Small intestine (tissue), 7 donors: ENCODE data around the gene ITGA1. TPM values are rescaled to one million over a fixed set of nuclear protein-coding genes. Genes with fewer than 3 reads are reported as not detected.
A peak's percentile ranks its signal among the peaks of the same experiment; 100 is the strongest.

Experiments
- DNase-seq, 2 donors: peaks; one replicate each; pipeline versions ENCODE4 v3.0.0 to v3.0.0-alpha.2; 2013
- FAIRE-seq: peaks from 2 replicates; lab custom pipeline; 2012; peaks lifted over from hg19 to GRCh38; lab: Jason Lieb, UNC
- H3K27ac ChIP-seq, 3 donors: one replicate each; pipeline ENCODE4 v1.5.1; 2013; ENCODE audit warnings: low read length in 2 of 3, mild to moderate bottlenecking in 2 of 3, control low read depth in 1 of 3, inconsistent platforms in 1 of 3, low read depth in 1 of 3, moderate library complexity in 1 of 3
- H3K27me3 ChIP-seq, 3 donors: one replicate each; pipeline ENCODE4 v1.6.1; 2013; ENCODE audit warnings: low read length in 3 of 3, inconsistent platforms in 1 of 3; ENCODE audit not compliant: control insufficient read depth in 3 of 3, insufficient read depth in 3 of 3
- H3K36me3 ChIP-seq, 3 donors: one replicate each; pipeline ENCODE4 v1.6.1; 2013; ENCODE audit warnings: low read length in 3 of 3, inconsistent platforms in 1 of 3, low read depth in 1 of 3, mild to moderate bottlenecking in 1 of 3, moderate library complexity in 1 of 3; ENCODE audit not compliant: control insufficient read depth in 3 of 3, insufficient read depth in 2 of 3
- H3K4me1 ChIP-seq, 3 donors: one replicate each; pipeline ENCODE4 v1.6.1; 2013; ENCODE audit warnings: low read length in 2 of 3, inconsistent platforms in 1 of 3, low read depth in 1 of 3, mild to moderate bottlenecking in 1 of 3, moderate library complexity in 1 of 3; ENCODE audit not compliant: control insufficient read depth in 3 of 3, insufficient read depth in 2 of 3
- H3K4me3 ChIP-seq, 3 donors: one replicate each; pipeline ENCODE4 v1.5.1; 2013; ENCODE audit warnings: low read length in 3 of 3, control low read depth in 1 of 3, inconsistent platforms in 1 of 3, low read depth in 1 of 3, mild to moderate bottlenecking in 1 of 3, moderate library complexity in 1 of 3
- H3K9me3 ChIP-seq, 2 donors: one replicate each; pipeline ENCODE4 v1.6.1; 2013; ENCODE audit warnings: low read depth in 1 of 2, low read length in 1 of 2; ENCODE audit not compliant: control insufficient read depth in 2 of 2, insufficient read depth in 1 of 2
- WGBS, 3 donors: extraction: QIAGEN DNeasy Blood & Tissue Kit; methylation state at CpG; one replicate each; pipeline ENCODE4 v1.1.7; 2013; 5-methylcytosine and 5-hydroxymethylcytosine counted together
- polyA plus RNA-seq, 4 donors: library from polyadenylated mRNA; stranded (reverse) in 3 of 4; unstranded in 1 of 4; fragments of 200-250 nt in 3 of 4; fragments of 120-200 nt in 1 of 4; gene quantifications; one replicate each; pipeline versions ENCODE4 v1.2.1 to v1.2.3, GENCODE V29; 2013
- donor health status: healthy with polysubstance abuse.
- donor health status: control.
- donor health status: control.
- donor health status: Bipolar disorder and iron deficiency.
- donor health status: healthy.

Gene ITGA1
- polyA plus RNA-seq, 4 donors: 1.6 to 20.9 (median 5.0) TPM

DNA sequence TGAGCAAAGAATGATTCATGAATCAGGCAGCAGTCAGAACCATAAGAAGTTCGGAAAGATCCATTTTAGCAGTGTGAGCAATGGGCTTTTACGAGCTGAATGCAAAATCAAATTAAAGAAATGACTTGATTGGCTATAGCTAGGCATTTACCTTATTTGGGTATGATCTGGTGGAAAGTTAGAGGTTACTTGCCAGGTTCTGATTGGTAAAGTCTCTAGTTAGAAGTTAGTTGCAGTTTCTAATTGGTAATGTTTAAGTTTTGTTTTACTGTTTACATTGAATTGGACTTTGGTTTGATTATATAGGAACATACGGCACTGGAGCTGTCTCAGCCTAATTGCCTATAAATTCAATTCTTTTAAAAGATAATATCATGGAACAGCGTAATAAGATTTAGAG, 97.9 kb downstream of the ITGA1 start:
- DNase-seq: peak; percentile 42 to 52
- no peaks in the 10 kb centered on the region for H3K9me3 ChIP-seq
- no peak overlapping the region for H3K4me3 ChIP-seq
- H3K4me1 ChIP-seq: peaks cover 0 to 10% (median 8%) of the 10 kb centered on the region in 3 donors
- peaks cover 0 to 2% (median 1%) of the 10 kb centered on the region in 3 donors for H3K36me3 ChIP-seq
- no peak overlapping the region for H3K27ac ChIP-seq
- FAIRE-seq: no peak
- 39 to 68% (median 62%) methylated on average over 4 of the region's 4 CpGs for WGBS, 3 donors
- H3K27me3 ChIP-seq: no peaks in the 10 kb centered on the region

DNA sequence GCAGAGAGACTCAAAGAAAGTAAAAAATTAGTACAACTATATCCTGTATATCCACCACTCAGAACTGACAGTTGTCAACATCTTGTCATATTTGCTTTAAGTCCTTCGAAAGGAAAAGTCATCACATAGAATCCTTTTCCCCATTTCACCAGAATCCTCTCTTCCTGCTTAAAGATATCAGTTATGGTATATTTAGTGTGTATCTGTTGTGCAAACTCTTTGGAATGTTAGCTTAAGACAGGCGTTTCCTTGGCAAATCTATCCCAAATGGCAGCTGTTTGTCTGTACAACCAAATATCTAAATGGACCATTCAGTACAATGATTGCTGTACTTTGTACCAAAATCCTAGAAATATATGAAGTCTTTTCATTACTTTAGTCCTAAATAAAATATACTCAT, 98.5 kb downstream of the ITGA1 start:
- 73 to 76% (median 76%) methylated on average over 2 of the region's 2 CpGs for WGBS, 3 donors
- DNase-seq (no peak), FAIRE-seq (no peak)
- no peaks in the 10 kb centered on the region for H3K9me3 ChIP-seq
- H3K27me3 ChIP-seq: no peaks in the 10 kb centered on the region
- no peak overlapping the region for H3K27ac ChIP-seq
- peaks cover 0 to 10% (median 8%) of the 10 kb centered on the region in 3 donors for H3K4me1 ChIP-seq
- no peak overlapping the region for H3K4me3 ChIP-seq
- H3K36me3 ChIP-seq: peaks cover 0 to 2% (median 1%) of the 10 kb centered on the region in 3 donors

GRCh38 chr5:52887066-52887465, 99.3 kb downstream of the ITGA1 start:
- Histone ChIP-seq H3K9me3 (no peaks in the 10 kb centered on the region), H3K27ac (no peak overlapping the region), H3K4me1 (peaks cover 0 to 10% (median 8%) of the 10 kb centered on the region in 3 donors), H3K4me3 (no peak overlapping the region), H3K27me3 (no peaks in the 10 kb centered on the region), H3K36me3 (peaks cover 0 to 2% (median 0%) of the 10 kb centered on the region in 3 donors)
- 84 to 95% (median 90%) methylated on average over 2 of the region's 2 CpGs for WGBS, 3 donors
- DNase-seq (no peak), FAIRE-seq (no peak)

GRCh38 chr5:52888363-52888762, 100.6 kb downstream of the ITGA1 start:
- DNase-seq (no peak), FAIRE-seq (no peak)
- WGBS, 3 donors: 73 to 76% (median 75%) methylated on average over 5 of the region's 5 CpGs
- H3K4me3 ChIP-seq: no peak overlapping the region
- peaks cover 0 to 10% (median 8%) of the 10 kb centered on the region in 3 donors for H3K4me1 ChIP-seq
- H3K36me3 ChIP-seq: peaks cover 0 to 2% (median 0%) of the 10 kb centered on the region in 3 donors
- H3K27ac ChIP-seq: no peak overlapping the region
- H3K27me3 ChIP-seq: no peaks in the 10 kb centered on the region
- no peaks in the 10 kb centered on the region for H3K9me3 ChIP-seq

DNA sequence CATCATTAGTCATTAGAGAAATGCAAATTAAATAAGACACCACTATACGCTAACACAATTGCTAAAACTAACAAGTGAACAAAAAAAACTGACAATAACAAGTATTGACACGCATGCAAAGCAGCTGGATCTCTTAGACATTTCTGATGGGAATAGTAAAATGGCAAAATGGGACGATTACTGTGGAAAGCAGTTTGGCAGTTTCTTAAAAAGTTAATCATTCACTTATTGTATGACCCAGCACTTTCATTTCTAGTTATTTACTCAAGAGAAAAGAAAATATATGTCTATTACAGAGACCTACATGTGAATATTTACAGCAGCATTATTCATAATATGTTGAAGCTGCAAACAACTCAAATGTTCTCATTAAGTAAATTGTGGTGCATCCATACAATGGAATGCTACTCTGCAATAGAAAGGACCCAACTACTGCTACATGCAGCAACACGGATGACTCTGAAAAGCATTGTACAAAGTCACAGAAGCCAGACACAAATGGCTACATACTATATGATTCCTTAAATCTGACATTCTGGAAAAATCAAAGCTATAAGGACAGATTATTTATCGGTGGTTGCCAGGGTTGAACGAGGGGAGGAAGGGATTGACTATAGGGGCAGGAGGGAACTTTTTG, 104.6 kb downstream of the ITGA1 start:
- 58 to 72% (median 61%) methylated on average over 6 of the region's 6 CpGs for WGBS, 3 donors
- Histone ChIP-seq H3K9me3 (no peaks in the 10 kb centered on the region), H3K27ac (no peak overlapping the region), H3K27me3 (no peaks in the 10 kb centered on the region), H3K36me3 (peaks cover 0 to 5% (median 2%) of the 10 kb centered on the region in 3 donors), H3K4me3 (no peak overlapping the region), H3K4me1 (no peaks in the 10 kb centered on the region)
- FAIRE-seq (no peak), DNase-seq (peak in 1 of 2 donors; percentile 38)

DNA sequence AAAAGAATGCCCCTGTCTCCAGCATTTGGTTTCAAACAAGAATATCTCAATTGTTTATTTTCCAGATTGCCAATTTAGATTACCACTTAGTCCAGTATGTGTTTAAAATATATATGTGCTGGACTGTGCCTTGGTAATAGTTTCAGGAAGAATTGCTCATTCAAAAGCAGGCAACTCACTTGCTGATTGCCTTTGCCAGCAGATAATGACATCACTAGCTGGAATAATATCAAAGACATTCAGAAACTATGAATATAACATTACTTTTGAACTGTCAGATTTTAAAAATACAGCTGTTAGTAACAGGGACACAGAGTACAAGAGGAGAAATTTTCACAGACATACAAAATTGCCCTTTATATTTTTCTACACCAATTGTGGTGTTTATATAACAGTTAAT, 105.4 kb downstream of the ITGA1 start:
- H3K4me1 ChIP-seq: no peaks in the 10 kb centered on the region
- H3K27me3 ChIP-seq: no peaks in the 10 kb centered on the region
- H3K4me3 ChIP-seq: no peak overlapping the region
- DNase-seq: no peak
- peaks cover 0 to 5% (median 2%) of the 10 kb centered on the region in 3 donors for H3K36me3 ChIP-seq
- H3K27ac ChIP-seq: no peak overlapping the region
- H3K9me3 ChIP-seq: no peaks in the 10 kb centered on the region
- FAIRE-seq: peak; percentile 26

DNA sequence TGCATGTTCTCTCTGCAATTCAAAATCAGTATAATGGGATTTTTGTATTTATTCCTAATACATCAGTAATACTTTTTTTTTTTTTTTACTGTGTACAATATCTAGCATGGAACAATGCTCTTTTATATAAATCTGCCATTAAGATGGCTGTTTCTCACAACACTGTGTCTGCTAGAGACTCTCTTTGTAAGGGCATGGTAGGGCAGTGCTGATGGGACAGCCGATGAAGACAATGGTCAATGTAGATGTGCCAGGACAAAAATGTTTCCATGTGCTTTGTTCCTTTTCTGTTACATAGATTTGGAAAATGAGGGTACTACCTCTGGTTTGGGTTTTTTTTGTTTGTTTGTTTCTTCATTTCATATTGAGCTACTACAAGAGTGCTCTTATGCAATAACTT, 106.1 kb downstream of the ITGA1 start:
- Histone ChIP-seq H3K27me3 (no peaks in the 10 kb centered on the region), H3K4me1 (no peaks in the 10 kb centered on the region), H3K4me3 (no peak overlapping the region), H3K27ac (no peak overlapping the region), H3K9me3 (no peaks in the 10 kb centered on the region), H3K36me3 (peaks cover 0 to 7% (median 0%) of the 10 kb centered on the region in 3 donors)
- peak; percentile 30 for FAIRE-seq
- DNase-seq: no peak
- 91 to 97% (median 97%) methylated on average over 1 of the region's 1 CpG for whole genome bisulfite sequencing, 3 donors

DNA sequence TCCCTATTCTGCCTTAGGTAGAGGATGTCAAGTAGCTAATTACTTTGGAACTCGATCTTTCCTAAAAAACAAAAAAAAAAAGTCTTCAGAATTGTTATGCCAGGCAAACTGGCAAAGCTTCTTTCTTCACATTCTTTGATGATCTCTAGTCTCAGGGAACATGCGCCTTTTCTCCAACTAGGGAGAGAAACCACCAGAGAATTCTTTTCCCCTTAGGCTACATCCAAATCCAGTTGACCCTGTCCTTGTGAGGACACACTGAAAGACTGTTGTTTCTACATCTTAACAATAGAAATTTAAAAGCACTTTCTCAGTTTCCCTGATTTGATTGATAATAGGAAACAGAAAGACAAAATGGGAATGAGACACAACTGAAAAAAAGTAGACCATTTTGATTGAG, 106.7 kb downstream of the ITGA1 start:
- FAIRE-seq (no peak), DNase-seq (no peak)
- Histone ChIP-seq H3K36me3 (peaks cover 0 to 7% (median 0%) of the 10 kb centered on the region in 3 donors), H3K4me3 (no peak overlapping the region), H3K9me3 (no peaks in the 10 kb centered on the region), H3K27ac (no peak overlapping the region), H3K27me3 (no peaks in the 10 kb centered on the region), H3K4me1 (no peaks in the 10 kb centered on the region)
- 88 to 95% (median 94%) methylated on average over 2 of the region's 2 CpGs for WGBS, 3 donors

DNA sequence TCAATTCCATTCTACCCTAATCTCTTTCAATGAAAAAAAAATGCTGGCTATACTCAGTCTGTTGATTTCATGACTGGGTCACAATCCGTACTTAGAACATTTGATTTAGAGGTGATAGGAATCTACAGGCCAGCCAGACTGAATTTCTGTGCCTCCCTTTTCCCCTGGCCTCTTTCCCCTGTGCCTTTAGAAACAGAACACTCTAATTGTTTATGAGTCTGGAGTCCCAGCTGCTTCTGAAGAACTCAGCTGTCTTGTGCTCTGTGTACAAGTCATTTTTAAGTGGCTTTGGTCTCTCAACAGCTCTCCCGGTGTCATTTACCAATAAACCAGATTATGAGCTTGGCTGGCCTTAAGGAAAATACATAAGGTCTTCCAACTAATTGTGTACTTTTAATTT, 107.4 kb downstream of the ITGA1 start:
- no peaks in the 10 kb centered on the region for H3K9me3 ChIP-seq
- 58 to 91% (median 77%) methylated on average over 2 of the region's 2 CpGs for WGBS, 3 donors
- H3K27me3 ChIP-seq: no peaks in the 10 kb centered on the region
- no peak overlapping the region for H3K4me3 ChIP-seq
- no peak overlapping the region for H3K27ac ChIP-seq
- no peaks in the 10 kb centered on the region for H3K4me1 ChIP-seq
- FAIRE-seq (no peak), DNase-seq (no peak)
- H3K36me3 ChIP-seq: peaks cover 0 to 7% (median 0%) of the 10 kb centered on the region in 3 donors
